Muscle of back (tissue), 11 donors: Measurements from ENCODE around the gene TMC2. TPM values are rescaled to one million over a fixed set of nuclear protein-coding genes. Genes with fewer than 3 reads are reported as not detected.

Source experiments
- DNase-seq, 3 donors: peaks; one replicate each; pipeline versions ENCODE4 v3.0.0 to v3.0.0-alpha.2; 2013
- polyA plus RNA-seq, 10 donors: library from polyadenylated mRNA; unstranded; fragments of 120-200 nt; gene quantifications; one replicate each; pipeline ENCODE4 v1.2.1, GENCODE V29; 2013; ENCODE audit not compliant: insufficient read length in 10 of 10

TMC2 gene
- polyA plus RNA-seq, 10 donors: 0.04 to 0.27 (median 0.06) TPM; not detected in 2

DNA sequence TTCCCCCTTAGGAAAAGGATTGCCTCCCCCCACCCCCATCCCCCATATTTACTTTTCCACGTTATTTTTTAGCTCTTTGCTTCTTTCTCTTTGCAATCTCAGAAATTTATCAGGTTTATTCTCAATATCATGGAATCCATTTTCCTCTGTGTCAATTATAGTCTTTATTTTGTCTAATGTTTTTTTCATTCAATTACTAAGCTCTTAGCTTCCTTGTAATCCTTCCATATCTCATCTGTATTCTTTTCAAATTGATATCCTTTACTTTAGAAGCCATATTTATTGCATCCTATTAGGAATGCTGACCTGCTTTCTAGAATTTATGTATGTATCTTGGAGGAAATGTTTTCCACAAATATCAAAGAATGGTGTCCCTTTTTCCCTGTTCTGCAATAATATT lies 39.3 kb downstream of the TMC2 start:
- no peak for DNase-seq

DNA sequence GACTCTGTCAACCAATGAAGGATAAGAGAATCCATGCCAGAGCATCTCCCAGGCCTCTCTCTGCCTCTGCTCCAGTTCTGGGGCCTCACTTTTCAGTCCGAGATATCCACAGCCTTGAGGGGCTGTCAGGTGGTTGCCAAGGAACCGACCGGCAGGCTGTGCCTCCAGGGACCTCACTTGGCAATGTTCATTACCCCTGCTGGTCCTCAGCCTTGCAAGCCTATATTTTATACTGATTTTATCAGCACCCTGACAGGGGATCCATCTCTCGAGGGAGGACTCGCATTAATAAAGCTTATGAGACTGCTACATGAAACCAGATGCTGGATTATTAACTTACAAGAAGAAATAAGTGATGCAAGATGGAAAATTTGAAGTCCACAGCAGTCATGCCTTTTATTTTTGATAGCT lies 39.9 kb downstream of the TMC2 start:
- no peak for DNase-seq

DNA sequence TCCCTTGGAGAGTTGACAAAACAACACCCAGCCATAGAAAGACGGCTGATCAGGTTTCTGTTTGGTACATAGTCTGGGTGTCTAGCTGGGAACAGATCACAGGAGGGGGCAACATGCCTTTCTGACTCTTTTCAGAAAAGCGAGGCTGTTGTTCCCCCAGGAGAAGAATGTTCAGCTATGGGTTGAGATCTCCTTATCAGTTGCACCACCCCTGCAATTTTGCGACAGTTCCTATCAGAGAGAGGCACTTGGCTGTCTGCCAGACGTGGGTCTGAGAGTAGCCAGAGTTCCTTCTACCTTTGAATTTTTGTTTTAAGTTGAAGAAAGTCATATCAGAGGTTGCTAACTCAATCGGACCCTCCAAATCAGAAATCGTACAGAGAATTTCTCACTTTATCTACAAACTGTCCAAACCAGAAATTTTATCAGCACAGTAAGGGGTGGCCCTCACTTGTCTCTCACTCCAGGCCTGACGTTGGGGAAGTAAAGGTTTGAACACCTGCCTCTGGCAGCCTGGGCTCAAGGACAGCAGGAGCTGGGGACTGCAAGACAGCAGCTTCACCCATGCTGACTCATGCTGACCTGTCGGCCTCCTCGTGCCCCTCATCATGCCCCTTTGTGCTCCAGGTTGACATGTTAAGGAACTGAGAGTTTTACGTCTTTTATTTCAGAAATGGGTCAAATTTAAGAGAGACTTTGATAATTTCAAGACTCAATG lies 42.3 kb downstream of the TMC2 start:
- no peak for DNase-seq

DNA sequence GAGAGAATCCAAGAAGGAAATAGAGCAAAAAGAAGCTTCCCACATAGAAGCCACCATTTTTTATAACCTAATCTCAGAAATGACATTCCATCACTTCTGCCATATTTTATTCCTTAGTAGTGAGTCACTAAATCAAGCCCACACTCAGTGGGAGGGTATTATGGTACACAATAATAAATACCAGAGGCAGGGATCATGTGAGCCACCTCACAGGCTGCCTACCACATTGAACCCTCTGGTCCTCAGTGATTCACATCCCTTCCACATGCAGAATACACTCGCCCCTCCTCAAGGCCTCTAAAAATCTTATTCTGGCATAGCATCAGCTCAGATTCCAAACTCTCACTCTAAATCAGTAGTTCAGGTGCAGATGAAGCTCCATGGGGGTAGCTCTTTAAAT lies 49.4 kb downstream of the TMC2 start:
- peak in 1 of 3 donors; percentile 29 for DNase-seq

DNA sequence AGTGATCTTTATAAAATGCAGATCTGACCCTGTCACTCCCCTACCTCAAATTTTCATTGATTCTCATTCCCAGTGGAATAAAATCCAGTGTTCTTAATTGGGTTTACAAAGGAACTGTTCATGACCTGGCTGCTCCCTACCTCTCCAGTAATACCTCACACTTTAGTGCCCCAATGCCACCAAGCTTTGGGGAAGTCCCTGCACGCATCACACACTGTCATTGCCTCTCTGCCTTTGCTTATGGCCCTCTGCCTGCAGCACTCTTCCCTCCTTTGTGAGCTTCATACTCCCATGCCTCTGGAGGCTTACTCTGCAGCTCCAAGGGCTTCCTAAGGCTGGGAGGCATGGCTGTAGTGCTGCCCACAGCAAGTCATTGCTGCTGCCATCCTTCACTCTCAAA lies 57.4 kb downstream of the TMC2 start:
- no peak for DNase-seq

DNA sequence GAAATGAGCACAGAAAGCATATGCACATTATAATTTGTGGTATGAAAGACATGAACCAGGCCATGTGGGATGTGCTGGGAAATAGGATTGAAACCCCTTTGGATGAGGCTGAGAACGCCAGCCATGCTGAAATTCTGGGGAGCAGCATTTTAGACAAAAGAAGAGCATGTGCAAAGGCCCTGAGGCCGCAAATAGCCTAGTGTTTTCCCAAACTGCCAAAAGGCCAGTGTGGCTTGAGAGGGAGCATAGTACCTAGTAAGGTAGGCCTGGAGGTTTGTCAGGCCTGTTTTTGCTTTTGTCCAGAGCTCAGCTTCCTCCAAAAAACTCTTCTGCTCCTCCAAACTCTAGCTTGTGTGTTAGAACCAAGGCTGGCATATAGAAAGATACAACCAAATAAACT lies 58.7 kb downstream of the TMC2 start:
- no peak for DNase-seq

DNA sequence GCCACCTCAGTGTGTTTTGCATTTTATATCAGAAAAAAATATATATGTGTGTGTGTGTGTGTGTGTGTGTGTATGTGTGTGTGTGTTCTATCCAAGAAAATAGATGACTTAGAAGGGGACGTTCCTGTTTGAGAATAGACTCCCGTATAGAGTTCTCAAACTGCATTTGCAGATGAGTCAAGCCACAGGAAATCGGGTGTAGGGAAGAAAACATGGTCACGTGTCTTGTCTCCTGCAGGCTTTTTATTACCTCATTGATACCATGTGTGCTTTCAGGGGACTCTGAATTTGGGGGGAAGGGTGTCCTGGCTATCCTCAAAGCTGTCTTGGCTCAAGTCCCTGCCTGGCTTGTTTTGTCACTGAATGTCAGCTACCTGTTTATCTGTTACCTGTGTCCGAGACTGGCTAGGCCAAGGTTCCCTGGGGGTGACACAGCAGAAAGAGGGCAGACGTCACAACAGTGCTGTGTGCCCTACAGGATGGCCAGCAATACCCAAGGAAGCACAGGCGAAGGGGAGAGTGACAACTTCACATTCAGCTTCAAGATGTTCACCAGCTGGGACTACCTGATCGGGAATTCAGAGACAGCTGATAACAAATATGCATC lies 60.4 kb downstream of the TMC2 start:
- DNase-seq: no peak

DNA sequence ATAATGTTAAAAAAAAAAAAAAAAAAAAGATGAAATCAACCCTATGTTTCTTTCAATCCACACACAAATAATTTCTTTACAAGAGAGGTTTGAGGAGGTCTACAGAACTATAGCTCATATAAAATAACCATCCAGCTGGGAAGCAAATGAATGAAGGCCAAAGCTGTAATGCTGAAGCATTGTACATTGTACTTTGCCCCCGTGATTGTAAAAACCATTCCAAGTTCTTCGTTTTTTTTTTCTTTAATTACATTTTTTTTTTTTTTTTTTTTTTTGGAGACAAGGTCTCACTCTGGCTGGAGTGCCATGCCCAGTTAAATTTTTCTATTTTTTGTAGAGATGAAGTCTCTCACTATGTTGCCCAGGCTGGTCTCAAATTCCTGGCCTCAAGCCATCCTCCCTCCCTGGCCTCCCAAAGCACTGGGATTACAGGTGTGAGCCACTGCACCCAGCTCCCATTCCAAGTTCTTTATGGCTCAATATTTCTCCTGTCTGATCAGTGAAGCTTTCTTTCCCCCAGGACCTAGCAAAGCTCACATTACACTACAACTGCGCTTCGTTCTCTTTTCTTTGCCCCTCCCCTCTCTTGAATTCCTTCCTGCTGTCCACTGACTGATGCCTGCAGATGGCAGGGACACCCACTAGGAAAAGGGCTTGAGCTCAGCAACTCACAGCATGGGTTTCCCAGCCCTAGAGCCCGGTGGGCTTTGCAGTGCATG lies 63.1 kb downstream of the TMC2 start:
- peak; percentile 12 to 40 (median 12) for DNase-seq

DNA sequence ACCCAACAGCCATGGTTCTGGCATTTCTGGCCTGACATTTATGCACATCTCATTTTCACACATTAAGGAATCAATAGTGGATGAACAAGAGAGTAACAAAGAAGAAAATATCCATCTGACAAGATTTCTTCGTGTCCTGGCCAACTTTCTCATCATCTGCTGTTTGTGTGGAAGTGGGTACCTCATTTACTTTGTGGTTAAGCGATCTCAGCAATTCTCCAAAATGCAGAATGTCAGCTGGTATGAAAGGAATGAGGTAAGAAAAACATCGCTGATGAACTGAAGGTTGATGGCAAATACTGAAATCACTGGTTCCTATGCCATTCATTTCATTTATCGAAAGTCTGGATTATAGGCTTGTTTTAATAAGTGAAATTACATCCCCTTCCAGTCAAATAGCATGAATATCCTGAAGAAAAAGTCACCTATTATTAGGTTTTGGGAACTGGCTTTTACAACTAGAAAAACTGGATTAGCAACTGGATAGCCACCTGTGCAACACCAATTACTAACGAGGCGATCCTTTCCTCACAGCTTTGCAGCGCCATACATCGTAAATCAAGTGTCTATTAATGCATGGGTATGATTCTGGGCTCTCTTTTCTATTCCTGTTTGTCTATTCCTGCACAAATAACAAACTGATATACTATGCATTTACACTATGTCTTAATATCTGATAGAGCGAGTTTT lies 65.8 kb downstream of the TMC2 start:
- no peak for DNase-seq

DNA sequence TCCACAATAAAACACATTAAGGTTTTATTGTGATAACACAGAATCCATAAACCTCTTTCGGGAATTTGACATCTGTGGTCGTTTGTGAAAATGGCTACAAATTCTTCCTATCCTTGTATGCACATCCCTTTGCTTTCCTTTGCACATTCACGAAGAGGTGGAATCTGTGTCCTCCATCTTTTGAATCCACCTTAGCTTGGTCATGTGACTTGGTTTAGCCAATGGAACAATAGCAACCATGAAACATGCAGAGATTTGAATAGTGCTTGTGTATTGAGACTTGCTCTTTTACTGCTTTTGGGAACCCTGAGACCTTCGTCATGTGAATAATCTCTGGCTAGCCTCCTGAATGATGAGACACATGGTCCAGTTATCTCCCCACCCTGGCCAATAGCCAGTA lies 66.4 kb downstream of the TMC2 start:
- DNase-seq: no peak

DNA sequence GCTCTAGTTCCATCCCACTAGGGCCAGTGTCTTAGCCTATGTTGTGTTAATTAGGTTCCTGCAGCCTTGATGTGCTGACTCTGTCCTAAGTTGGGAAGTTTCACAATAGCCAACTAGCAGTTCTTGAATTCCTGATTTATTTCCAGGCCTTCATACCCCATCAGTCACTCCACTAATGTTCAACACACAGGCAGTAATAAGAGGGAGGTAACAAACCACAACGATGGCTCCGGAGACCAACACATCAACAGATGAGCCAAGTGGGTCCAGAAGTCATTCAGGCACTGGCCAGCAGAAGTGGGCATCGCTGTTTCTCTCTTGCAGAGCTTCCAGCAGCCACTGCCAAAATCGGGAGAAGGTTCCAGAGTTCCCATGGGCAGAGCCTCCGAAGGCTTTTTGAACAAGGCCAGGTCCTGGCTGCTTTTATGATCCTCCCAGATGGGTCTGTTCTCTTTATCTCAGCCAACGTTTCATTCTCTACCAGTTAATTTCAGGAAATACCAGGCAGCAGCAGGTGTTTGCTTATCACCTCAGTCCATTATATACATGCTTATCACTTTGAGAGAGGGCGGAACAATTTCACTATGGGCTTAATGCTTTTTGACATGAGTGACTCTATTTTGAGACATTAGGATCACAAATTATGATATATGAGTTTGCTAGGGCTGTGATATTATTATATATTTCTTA lies 67.6 kb downstream of the TMC2 start:
- no peak for DNase-seq

DNA sequence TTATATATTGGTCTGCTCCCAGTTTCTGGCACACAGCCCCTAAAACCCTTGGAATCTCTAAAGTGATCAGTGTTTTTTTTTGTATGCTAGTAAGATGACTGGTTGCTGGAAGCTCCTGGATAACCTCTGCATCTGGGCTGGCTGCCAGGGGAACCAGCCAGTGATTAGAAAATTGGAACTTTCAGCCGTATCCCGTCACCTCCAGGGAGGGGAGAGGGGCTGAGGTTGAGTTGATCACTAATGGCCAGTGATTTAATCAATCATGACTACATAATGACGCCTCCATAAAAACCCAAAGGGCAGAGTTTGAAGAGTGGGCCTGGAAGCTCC lies 68.1 kb downstream of the TMC2 start:
- DNase-seq: no peak

DNA sequence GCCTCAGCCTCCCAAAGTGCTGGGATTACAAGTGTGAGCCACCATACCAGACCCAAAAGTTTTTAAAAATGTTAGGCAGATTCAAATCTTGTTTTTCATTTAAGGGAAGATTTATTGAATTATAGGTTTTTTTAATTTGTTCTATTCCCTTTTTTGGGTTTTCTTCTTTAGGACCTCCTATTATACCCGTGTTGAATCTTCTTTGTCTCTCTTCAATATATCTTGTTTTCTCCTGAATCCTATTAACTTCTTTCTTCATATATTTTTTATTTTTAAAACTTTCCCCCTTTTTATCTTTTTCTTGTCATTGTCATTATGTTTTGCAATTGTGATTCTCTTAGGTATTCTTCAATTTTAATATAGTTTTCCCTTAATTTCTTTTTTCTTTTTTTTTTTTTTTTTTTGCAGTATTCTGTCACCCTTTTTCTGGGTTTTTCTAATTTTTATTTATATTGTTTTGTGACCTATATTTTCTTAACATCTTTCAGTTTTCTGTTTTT lies 70.2 kb downstream of the TMC2 start:
- DNase-seq: no peak

DNA sequence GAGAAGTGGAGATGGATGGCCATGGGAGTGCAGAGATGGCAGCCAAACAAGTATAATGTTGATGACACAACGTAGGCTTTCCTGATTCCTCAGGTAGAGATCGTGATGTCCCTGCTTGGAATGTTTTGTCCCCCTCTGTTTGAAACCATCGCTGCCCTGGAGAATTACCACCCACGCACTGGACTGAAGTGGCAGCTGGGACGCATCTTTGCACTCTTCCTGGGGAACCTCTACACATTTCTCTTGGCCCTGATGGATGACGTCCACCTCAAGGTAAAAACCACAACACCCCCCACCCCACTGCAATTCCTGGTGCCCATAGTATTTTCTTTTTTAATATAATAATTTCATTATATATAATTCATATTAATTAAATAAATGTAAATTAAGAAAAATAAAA lies 74.0 kb downstream of the TMC2 start:
- DNase-seq: no peak

DNA sequence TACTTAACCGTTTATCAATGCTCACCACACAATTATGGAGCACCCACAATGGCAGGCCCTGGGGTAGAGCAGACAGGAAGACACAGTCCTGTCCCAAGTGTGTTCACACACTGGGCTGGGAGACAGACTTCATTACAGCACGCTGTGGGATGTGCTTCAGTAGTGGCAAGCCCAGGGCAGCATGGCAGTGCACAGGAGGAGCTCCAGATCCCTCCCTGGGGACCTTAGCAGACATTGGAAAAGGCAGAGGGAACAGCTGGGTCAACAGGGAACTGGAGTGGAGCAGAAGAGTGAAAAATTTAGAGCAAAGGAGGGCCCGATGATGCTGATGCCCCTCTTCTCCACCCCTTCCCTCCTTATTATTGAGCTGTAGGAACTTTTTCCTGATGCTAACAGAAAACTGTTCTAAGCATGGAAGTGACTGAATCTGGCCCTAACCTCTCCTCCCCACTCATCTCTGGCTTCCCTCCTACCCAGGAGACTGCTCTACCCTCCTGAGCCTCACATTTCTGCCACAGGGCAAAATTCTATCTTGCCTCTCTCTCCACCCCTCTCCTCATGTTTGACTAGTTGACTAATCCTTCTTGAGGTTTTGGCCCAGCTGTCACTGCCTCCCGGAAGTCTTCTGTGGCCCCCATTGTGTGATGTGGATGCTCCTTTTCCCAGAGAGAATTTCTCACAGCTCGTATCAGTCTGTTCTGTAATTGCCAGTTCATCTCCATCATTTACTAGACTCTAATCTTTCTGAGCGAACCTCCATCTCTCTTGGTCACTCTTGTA lies 74.8 kb downstream of the TMC2 start:
- no peak for DNase-seq

DNA sequence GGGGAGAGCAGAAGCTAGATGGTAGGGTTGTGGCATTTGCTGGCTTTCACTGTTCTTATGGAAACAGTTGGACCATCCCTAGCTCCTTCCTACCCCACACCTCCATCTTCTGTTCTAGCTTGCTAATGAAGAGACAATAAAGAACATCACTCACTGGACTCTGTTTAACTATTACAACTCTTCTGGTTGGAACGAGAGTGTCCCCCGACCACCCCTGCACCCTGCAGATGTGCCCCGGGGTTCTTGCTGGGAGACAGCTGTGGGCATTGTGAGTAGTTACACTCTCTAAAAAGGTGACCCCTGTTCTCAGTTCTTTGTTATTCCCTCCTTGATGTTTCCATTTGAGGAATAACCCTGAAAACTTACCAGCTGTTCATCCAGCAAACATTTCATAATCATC lies 75.7 kb downstream of the TMC2 start:
- no peak for DNase-seq

DNA sequence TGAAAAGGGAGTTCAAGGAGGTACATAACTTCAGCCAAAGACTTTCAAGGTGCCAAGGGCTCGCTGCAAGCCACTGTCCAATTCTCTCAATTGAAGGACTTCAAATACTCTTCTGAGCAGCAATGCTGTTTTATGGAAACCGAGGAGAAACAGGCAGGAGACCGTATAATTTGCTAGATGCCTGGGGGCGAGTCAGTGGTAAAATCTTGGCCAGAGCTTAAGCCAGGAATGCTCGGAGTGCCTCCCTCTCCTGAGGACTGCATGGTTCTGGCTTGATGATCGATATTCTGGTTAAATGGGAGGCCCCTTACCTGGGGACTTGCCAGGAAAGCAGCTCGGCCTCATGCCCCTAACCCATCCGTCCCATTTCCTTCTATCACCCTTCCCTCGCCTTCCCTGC lies 80.3 kb downstream of the TMC2 start:
- DNase-seq: no peak

DNA sequence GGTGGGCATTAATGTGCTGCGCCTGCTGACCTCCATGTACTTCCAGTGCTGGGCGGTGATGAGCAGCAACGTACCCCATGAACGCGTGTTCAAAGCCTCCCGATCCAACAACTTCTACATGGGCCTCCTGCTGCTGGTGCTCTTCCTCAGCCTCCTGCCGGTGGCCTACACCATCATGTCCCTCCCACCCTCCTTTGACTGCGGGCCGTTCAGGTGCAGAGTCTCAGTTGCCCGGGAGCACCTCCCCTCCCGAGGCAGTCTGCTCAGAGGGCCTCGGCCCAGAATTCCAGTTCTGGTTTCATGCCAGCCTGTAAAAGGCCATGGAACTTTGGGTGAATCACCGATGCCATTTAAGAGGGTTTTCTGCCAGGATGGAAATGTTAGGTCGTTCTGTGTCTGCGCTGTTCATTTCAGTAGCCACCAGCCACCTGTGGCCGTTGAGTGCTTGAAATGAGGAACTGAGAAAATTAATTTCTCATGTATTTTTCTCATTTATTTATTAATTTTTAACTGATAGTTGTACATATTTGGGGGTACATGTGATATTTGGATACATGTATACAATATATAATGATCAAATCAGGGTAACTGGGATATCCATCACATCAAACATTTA lies 80.8 kb downstream of the TMC2 start:
- DNase-seq: no peak

DNA sequence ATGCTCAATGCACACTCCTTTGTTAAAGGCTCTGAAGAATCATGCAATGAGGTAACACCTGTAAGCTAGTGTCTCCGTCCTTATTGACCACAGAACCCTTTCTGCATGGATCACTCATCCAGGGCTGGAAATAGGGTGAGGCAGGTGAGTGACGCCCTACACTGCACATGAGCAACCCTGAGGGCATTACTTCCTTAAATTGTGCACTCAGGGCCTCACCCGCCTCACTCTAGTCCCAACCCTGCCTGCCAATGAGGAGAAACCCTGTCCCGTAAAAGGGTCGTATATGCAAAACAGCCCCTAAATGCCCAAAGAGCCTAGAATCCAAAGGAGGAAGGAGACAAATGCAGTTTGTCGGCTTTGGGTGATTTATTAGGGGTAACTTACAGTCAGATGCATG lies 82.4 kb downstream of the TMC2 start:
- no peak for DNase-seq

DNA sequence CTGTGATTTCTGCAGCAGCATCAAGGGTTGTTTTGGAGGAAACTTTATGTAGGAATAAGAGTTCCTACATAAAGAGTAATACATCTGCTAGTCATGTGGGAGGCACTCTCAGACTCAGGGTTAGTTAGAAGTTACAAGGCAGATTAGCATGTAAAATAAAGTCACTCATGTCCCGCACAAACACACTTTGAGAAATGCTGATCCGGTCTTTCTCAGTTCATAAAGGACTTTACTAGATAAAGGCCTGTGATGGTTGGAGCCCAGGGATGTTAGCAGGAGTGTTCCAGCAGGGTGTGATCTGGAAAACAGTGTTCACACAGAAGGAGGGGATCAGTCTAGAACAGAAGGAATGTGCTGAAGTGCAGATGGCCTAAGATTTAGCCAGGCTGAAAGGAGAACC lies 83.0 kb downstream of the TMC2 start:
- DNase-seq: no peak
